RWPE2 (cell line): Measurements from ENCODE around the gene NPAT.

ENCODE experiments used
- ATAC-seq: fragments of 200-7000 bp; cut with Tn5 transposase; 3 replicates; pipeline ENCODE4 v1.9.1; 2021; ENCODE audit warnings: low read depth
- DNase-seq: peaks from one replicate; pipeline ENCODE4 v3.0.0-alpha.2; 2020; ENCODE audit warnings: low spot score
- H3K27ac ChIP-seq: fragments of 450-650 bp; 2 replicates; pipeline ENCODE4 v1.5.1; 2017; ENCODE audit warnings: mild to moderate bottlenecking; ENCODE audit not compliant: poor library complexity, severe bottlenecking
- H3K27me3 ChIP-seq: fragments of 250-450 bp; sonication (Bioruptor Pico); 2 replicates; pipeline ENCODE4 v1.5.1; 2021; ENCODE audit warnings: mild to moderate bottlenecking, moderate library complexity; ENCODE audit not compliant: insufficient read depth, poor library complexity, severe bottlenecking
- H3K36me3 ChIP-seq: fragments of 250-450 bp; sonication (Bioruptor Pico); 2 replicates; pipeline ENCODE4 v1.5.1; 2020; ENCODE audit warnings: low read depth, mild to moderate bottlenecking, moderate library complexity
- H3K4me1 ChIP-seq: fragments of 250-450 bp; sonication (Bioruptor Pico); 2 replicates; pipeline ENCODE4 v1.5.1; 2021; ENCODE audit warnings: mild to moderate bottlenecking, moderate library complexity; ENCODE audit not compliant: insufficient read depth, poor library complexity, severe bottlenecking
- H3K4me3 ChIP-seq: fragments of 250-450 bp; sonication (Bioruptor Pico); 2 replicates; pipeline ENCODE4 v1.5.1; 2021; ENCODE audit warnings: mild to moderate bottlenecking, moderate library complexity; ENCODE audit not compliant: severe bottlenecking
- H3K9me3 ChIP-seq: fragments of 250-450 bp; sonication (Bioruptor Pico); 2 replicates; pipeline ENCODE4 v1.5.1; 2021; ENCODE audit warnings: mild to moderate bottlenecking, moderate library complexity; ENCODE audit not compliant: severe bottlenecking
- TF ChIP-seq, protein P1 (sequence below): fragments of 450-650 bp; IDR thresholded peaks from one replicate; pipeline ENCODE4 v1.5.1; 2017; ENCODE audit warnings: mild to moderate bottlenecking, moderate library complexity; ENCODE audit not compliant: poor library complexity, severe bottlenecking

The NPAT gene

DNA sequence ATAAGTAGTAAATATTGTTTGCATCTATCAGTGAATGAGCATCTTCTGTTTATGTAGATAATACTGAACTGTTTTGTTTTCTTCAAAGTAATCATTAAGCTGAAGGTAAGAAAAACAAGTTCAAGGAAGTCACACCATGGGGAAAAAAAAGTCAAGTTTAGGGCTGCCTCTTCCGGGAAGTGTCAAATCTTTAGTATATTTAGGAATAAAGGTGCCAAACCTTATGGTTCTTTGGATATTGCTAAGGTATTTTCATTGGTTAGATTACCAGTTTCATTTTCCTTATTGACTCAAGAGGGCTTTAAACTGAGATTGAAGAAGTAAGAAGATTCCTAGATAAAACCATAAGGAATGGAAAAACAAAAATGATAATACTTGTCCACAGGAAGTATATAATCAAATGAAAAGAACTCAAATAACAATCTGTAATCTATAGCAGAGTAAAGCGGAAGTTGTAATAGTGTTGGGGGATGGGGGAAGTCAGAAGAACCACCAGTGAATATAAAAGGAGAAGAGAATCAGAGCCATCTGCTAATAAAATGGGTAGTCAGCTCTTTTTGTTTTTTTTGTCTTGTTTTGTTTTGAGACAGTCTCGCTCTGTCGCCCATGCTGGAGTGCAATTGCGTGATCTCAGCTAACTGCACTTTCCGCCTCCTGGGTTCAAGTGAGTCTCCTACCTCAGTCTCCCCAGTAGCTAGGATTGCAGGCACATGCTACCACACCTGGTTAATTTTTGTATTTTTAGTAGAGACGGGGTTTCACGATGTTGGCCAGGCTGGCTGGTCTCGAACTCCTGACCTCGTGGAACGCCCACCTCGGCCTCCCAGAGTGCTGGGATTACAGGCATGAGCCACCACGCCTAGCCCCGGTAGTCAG, 2.7 kb upstream of the NPAT start:
- no peak for ATAC-seq
- Histone ChIP-seq H3K36me3 (peaks cover 41% of the 10 kb centered on the region), H3K27me3 (no peaks in the 10 kb centered on the region), H3K9me3 (no peaks in the 10 kb centered on the region), H3K4me3 (no peak overlapping the region), H3K4me1 (peaks cover 11% of the 10 kb centered on the region), H3K27ac (no peak overlapping the region)
- no peak for DNase-seq
- TF ChIP-seq, protein P1, sequence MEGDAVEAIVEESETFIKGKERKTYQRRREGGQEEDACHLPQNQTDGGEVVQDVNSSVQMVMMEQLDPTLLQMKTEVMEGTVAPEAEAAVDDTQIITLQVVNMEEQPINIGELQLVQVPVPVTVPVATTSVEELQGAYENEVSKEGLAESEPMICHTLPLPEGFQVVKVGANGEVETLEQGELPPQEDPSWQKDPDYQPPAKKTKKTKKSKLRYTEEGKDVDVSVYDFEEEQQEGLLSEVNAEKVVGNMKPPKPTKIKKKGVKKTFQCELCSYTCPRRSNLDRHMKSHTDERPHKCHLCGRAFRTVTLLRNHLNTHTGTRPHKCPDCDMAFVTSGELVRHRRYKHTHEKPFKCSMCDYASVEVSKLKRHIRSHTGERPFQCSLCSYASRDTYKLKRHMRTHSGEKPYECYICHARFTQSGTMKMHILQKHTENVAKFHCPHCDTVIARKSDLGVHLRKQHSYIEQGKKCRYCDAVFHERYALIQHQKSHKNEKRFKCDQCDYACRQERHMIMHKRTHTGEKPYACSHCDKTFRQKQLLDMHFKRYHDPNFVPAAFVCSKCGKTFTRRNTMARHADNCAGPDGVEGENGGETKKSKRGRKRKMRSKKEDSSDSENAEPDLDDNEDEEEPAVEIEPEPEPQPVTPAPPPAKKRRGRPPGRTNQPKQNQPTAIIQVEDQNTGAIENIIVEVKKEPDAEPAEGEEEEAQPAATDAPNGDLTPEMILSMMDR, result no peak

DNA sequence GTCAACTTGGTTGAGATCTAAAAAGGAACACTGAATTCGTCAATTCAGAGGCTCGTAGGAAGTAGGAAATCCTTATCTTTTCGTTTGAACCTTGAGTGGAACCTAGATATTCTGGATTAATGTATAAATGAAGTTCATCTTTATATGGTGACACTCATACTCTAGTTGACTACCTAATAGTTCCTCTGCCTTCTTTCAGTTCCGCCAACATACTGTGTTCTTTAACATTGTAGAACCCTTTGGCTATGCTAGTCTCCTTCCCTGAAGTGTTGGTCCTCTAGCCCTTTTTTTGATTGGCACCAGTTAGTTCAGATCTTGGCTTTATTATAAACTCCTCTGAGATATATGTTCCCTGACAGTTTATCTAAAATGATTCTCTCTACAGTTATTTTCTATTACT, 1.9 kb upstream of the NPAT start:
- peak overlapping the region; percentile 65 for H3K4me3 ChIP-seq
- no peak overlapping the region for H3K27ac ChIP-seq
- TF ChIP-seq, protein P1, result no peak

GRCh38 chr11:108223348-108224149, 1.1 kb upstream of the NPAT start:
- Histone ChIP-seq H3K4me3 (peak overlapping the region; percentile 65), H3K27me3 (no peaks in the 10 kb centered on the region), H3K9me3 (no peaks in the 10 kb centered on the region), H3K27ac (peak overlapping the region; percentile 76), H3K36me3 (peaks cover 34% of the 10 kb centered on the region), H3K4me1 (peaks cover 11% of the 10 kb centered on the region)
- TF ChIP-seq, protein P1, result no peak
- DNase-seq (no peak), ATAC-seq (no peak)

More for the DNA sequence above, 1.9 kb upstream of the NPAT start:
- peaks cover 40% of the 10 kb centered on the region for H3K36me3 ChIP-seq
- DNase-seq, result no peak
- no peaks in the 10 kb centered on the region for H3K27me3 ChIP-seq
- H3K9me3 ChIP-seq, result no peaks in the 10 kb centered on the region
- ATAC-seq, result no peak
- H3K4me1 ChIP-seq, result peaks cover 11% of the 10 kb centered on the region

- Histone ChIP-seq H3K4me1 (peaks cover 11% of the 10 kb centered on the region), H3K27me3 (no peaks in the 10 kb centered on the region), H3K36me3 (peaks cover 22% of the 10 kb centered on the region), H3K9me3 (no peaks in the 10 kb centered on the region), H3K4me3 (peak overlapping the region; percentile 65), H3K27ac (peak overlapping the region; percentile 76)
- DNase-seq (no peak), ATAC-seq (peak; percentile 6; the same call in 2 of the 3 replicates)
- TF ChIP-seq, protein P1, result no peak
Measured at GRCh38 chr11:108221911-108222573, 396 bp downstream of the NPAT start.
